ENCODE results near the gene OR10S1.

DNA sequence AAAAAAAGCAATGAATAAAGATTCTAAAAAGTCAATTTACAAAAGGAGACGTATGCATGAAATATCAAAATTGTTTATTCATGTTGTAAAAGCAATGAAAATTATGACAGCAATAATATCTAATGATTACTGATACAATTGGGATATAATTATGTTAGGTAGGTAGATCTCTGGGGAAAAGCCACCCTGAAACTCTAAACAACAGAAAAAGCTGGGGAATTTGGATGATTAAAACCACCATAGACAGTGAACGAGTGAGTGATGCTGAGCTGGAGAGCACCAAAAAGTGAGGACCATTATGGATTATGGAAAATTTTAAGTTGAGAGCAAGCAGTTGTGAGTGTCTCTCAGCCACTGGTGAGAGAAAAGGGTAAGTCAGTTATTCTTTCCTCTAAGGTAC lies 48.9 kb upstream of the OR10S1 start, which contains the start of gene OR10G8:
- TF ChIP-seq CTCF (conservative IDR thresholded peaks at IDR 0.05 in 1 of 2, IDR thresholded peaks at IDR 0.05 in 1 of 2; ENCODE audit: low read depth in 1 of 2, low read length in 2 of 2) (no peak), EZH2 (IDR thresholded peaks at IDR 0.05; ENCODE audit: low read length, missing control alignments) (no peak)

All from fibroblast of lung (primary cell).